CD14-positive monocyte (primary cell): ENCODE data around the gene LIN7A. TPM values are rescaled to one million over a fixed set of nuclear protein-coding genes. Genes with fewer than 3 reads are reported as not detected.

Experiments
- DNase-seq, 3 donors: peaks; one replicate each; pipeline ENCODE4 v3.0.0-alpha.2; 2011 to 2022
- H2AFZ ChIP-seq: 2 replicates; pipeline ENCODE4 v1.6.0; 2012; ENCODE audit warnings: mild to moderate bottlenecking, low read depth, low read length, inconsistent platforms; ENCODE audit not compliant: insufficient read depth, poor library complexity, severe bottlenecking
- H3K27ac ChIP-seq, 2 donors: 1 replicate in 1 of 2; 2 replicates in 1 of 2; pipeline ENCODE4 v1.5.1; 2012 to 2013; ENCODE audit warnings: low read length in 2 of 2, control low read depth in 1 of 2, inconsistent platforms in 1 of 2, low read depth in 1 of 2, mild to moderate bottlenecking in 1 of 2
- H3K27me3 ChIP-seq, 2 donors: one replicate each; pipeline versions ENCODE4 v1.6.0 to v1.6.1; 2011 to 2013; ENCODE audit warnings: low read length in 2 of 2; ENCODE audit not compliant: control insufficient read depth in 2 of 2, insufficient read depth in 2 of 2
- H3K36me3 ChIP-seq, 2 donors: replicated peaks in 1 of 2; 1 replicate in 1 of 2; 2 replicates in 1 of 2; pipeline versions ENCODE4 v1.5.1 to v1.6.1; 2012 to 2013; ENCODE audit warnings: low read length in 2 of 2, control low read depth in 1 of 2, inconsistent platforms in 1 of 2, mild to moderate bottlenecking in 1 of 2; ENCODE audit not compliant: insufficient read depth in 2 of 2, control insufficient read depth in 1 of 2
- H3K4me1 ChIP-seq, 2 donors: 1 replicate in 1 of 2; 2 replicates in 1 of 2; pipeline versions ENCODE4 v1.5.1 to v1.6.1; 2012 to 2013; ENCODE audit warnings: low read length in 2 of 2, control low read depth in 1 of 2, inconsistent platforms in 1 of 2, mild to moderate bottlenecking in 1 of 2, moderate library complexity in 1 of 2; ENCODE audit not compliant: insufficient read depth in 2 of 2, control insufficient read depth in 1 of 2
- H3K4me2 ChIP-seq: replicated peaks from 2 replicates; pipeline ENCODE3; 2012; ENCODE audit warnings: low read length, moderate library complexity, mild to moderate bottlenecking; ENCODE audit not compliant: poor library complexity, severe bottlenecking; ENCODE audit errors: extremely low read depth
- H3K4me3 ChIP-seq, 3 experiments: fragments of 200-600 bp in 1 of 3; sonication (generic) in 1 of 3; replicated peaks in 1 of 3; 1 replicate in 2 of 3; 2 replicates in 1 of 3; pipeline ENCODE4 v1.5.1; 2011 to 2013; ENCODE audit warnings: low read length in 3 of 3, mild to moderate bottlenecking in 3 of 3, control low read depth in 2 of 3, low read depth in 2 of 3, inconsistent platforms in 1 of 3, moderate library complexity in 1 of 3
- H3K79me2 ChIP-seq: 2 replicates; pipeline ENCODE4 v1.6.0; 2012; ENCODE audit warnings: mild to moderate bottlenecking, control low read depth, inconsistent platforms, low read length, moderate library complexity; ENCODE audit not compliant: insufficient read depth
- H3K9ac ChIP-seq: 2 replicates; pipeline ENCODE4 v1.6.0; 2017; ENCODE audit warnings: low read length, mild to moderate bottlenecking; ENCODE audit not compliant: insufficient read depth, poor library complexity, severe bottlenecking
- H3K9me3 ChIP-seq, 2 donors: replicated peaks in 1 of 2; 1 replicate in 1 of 2; 2 replicates in 1 of 2; pipeline versions ENCODE4 v1.5.1 to v1.6.1; 2012 to 2013; ENCODE audit warnings: low read length in 2 of 2, control low read depth in 1 of 2; ENCODE audit not compliant: control insufficient read depth in 1 of 2, insufficient read depth in 1 of 2
- H4K20me1 ChIP-seq: 2 replicates; pipeline ENCODE4 v1.6.0; 2012; ENCODE audit warnings: mild to moderate bottlenecking, low read length, control low read depth, moderate library complexity; ENCODE audit not compliant: insufficient read depth
- H3K27ac Mint-ChIP-seq, 7 donors: one replicate each; pipeline ENCODE4 v1.8.0; 2020; ENCODE audit warnings: mild to moderate bottlenecking in 7 of 7, mixed read lengths in 7 of 7, moderate library complexity in 6 of 7, inconsistent platforms in 2 of 7
- H3K27me3 Mint-ChIP-seq, 3 donors: one replicate each; pipeline ENCODE4 v1.8.0; 2021 to 2022; ENCODE audit warnings: low read depth in 3 of 3, mild to moderate bottlenecking in 3 of 3, mixed read lengths in 3 of 3, moderate library complexity in 3 of 3, inconsistent platforms in 1 of 3
- H3K36me3 Mint-ChIP-seq, 2 donors: one replicate each; pipeline ENCODE4 v1.8.0; 2020; ENCODE audit warnings: mixed read lengths in 2 of 2, inconsistent platforms in 1 of 2, mild to moderate bottlenecking in 1 of 2
- H3K4me1 Mint-ChIP-seq: one replicate; pipeline ENCODE4 v1.8.0; 2020; ENCODE audit warnings: mild to moderate bottlenecking, mixed read lengths
- H3K4me3 Mint-ChIP-seq, 2 donors: one replicate each; pipeline ENCODE4 v1.8.0; 2020; ENCODE audit warnings: mild to moderate bottlenecking in 2 of 2, mixed read lengths in 2 of 2, moderate library complexity in 1 of 2
- H3K9me3 Mint-ChIP-seq, 7 donors: one replicate each; pipeline ENCODE4 v1.8.0; 2020 to 2022; ENCODE audit warnings: mixed read lengths in 7 of 7, mild to moderate bottlenecking in 6 of 7, moderate library complexity in 6 of 7, inconsistent platforms in 2 of 7
- CTCF ChIP-seq: fragments of 200-600 bp; IDR thresholded peaks from one replicate; pipeline ENCODE4 v1.8.0; 2022; ENCODE audit warnings: antibody characterized with exemption, mild to moderate bottlenecking
- WGBS: methylation state at CpG from one replicate; pipeline ENCODE4 v1.1.5; 2013; ENCODE audit warnings: missing lambda C conversion rate; ENCODE audit not compliant: insufficient coverage; 5-methylcytosine and 5-hydroxymethylcytosine counted together
- intact Hi-C, 2 donors: fragments of 100-400 bp; cut with micrococcal nuclease; formaldehyde crosslinking; loops; one replicate each; pipeline versions ENCODE4 v1.15.0 to v1.15.1; 2023
- polyA plus RNA-seq, 3 donors: library from polyadenylated mRNA; depleted of rRNA in 1 of 3; unstranded in 2 of 3; stranded (reverse) in 1 of 3; fragments of 300-500 nt in 2 of 3; fragments of >200 nt in 1 of 3; fragmentation: Illumina TruSeq in 2 of 3; gene quantifications; 1 replicate in 2 of 3; 2 replicates in 1 of 3; pipeline ENCODE4 v1.2.3, GENCODE V29; 2012 to 2021

LIN7A gene
- polyA plus RNA-seq, 3 donors, result 8.0 to 16.6 (median 15.2) TPM

- H3K4me3 Mint-ChIP-seq, result no peak overlapping the region
- H3K4me3 ChIP-seq, result no peak overlapping the region
- WGBS, result no CpG with 5 or more reads among the region's 4 CpGs
- H3K4me2 ChIP-seq, result no peak overlapping the region
- intact Hi-C loops, result no loop called here
- DNase-seq, result no peak
- peaks cover 0 to 3% (median 0%) of the 10 kb centered on the region in 7 donors for H3K9me3 Mint-ChIP-seq
- peaks cover 98% of the 10 kb centered on the region for H3K79me2 ChIP-seq
- H3K9ac ChIP-seq, result no peak overlapping the region
- H3K4me1 ChIP-seq, result no peaks in the 10 kb centered on the region
- no peaks in the 10 kb centered on the region for H3K27me3 ChIP-seq
- TF ChIP-seq CTCF, result no peak
- peaks cover 6 to 14% of the 10 kb centered on the region in 2 donors for H3K36me3 Mint-ChIP-seq
- no peak overlapping the region for H2AFZ ChIP-seq
- no peaks in the 10 kb centered on the region for H3K9me3 ChIP-seq
- H3K27ac ChIP-seq, result no peak overlapping the region
- peaks cover 3 to 5% of the 10 kb centered on the region in 2 donors for H3K36me3 ChIP-seq
- no peaks in the 10 kb centered on the region for H3K27me3 Mint-ChIP-seq
- no peak overlapping the region for H3K27ac Mint-ChIP-seq
- peaks cover 50% of the 10 kb centered on the region for H4K20me1 ChIP-seq
- peaks cover 3% of the 10 kb centered on the region for H3K4me1 Mint-ChIP-seq
These were observed 17.7 kb downstream of the LIN7A start for GRCh38 chr12:80920006-80920405.

- TF ChIP-seq CTCF, result no peak
- Mint-ChIP-seq H3K4me3 (no peak overlapping the region), H3K9me3 (peaks cover 0 to 3% (median 0%) of the 10 kb centered on the region in 7 donors), H3K27me3 (no peaks in the 10 kb centered on the region), H3K36me3 (peaks cover 8 to 15% of the 10 kb centered on the region in 2 donors), H3K27ac (no peak overlapping the region), H3K4me1 (peaks cover 3% of the 10 kb centered on the region)
- Histone ChIP-seq H2AFZ (no peak overlapping the region), H3K9me3 (no peaks in the 10 kb centered on the region), H3K27me3 (no peaks in the 10 kb centered on the region), H3K4me2 (no peak overlapping the region), H3K4me1 (no peaks in the 10 kb centered on the region), H3K36me3 (peaks cover 3 to 5% of the 10 kb centered on the region in 2 donors), H3K27ac (no peak overlapping the region), H3K9ac (no peak overlapping the region), H3K4me3 (no peak overlapping the region), H3K79me2 (peaks cover 98% of the 10 kb centered on the region), H4K20me1 (peaks cover 49% of the 10 kb centered on the region)
- intact Hi-C loops, result no loop called here
- WGBS, result no CpG with 5 or more reads among the region's 3 CpGs
- DNase-seq, result no peak
These were observed 20.1 kb downstream of the LIN7A start for GRCh38 chr12:80917651-80918050.
